Measurements from ENCODE around the gene CYP4A22. TPM values are rescaled to one million over a fixed set of nuclear protein-coding genes. Genes with fewer than 3 reads are reported as not detected.
"Not testable (repeated sequence)": the region's sequence is repeated elsewhere in the genome, so short reads cannot be mapped to it uniquely, and the experiment has no call there.

CYP4A22 gene, protein sequence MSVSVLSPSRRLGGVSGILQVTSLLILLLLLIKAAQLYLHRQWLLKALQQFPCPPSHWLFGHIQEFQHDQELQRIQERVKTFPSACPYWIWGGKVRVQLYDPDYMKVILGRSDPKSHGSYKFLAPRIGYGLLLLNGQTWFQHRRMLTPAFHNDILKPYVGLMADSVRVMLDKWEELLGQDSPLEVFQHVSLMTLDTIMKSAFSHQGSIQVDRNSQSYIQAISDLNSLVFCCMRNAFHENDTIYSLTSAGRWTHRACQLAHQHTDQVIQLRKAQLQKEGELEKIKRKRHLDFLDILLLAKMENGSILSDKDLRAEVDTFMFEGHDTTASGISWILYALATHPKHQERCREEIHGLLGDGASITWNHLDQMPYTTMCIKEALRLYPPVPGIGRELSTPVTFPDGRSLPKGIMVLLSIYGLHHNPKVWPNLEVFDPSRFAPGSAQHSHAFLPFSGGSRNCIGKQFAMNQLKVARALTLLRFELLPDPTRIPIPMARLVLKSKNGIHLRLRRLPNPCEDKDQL
- total RNA-seq (not detected), polyA plus RNA-seq (not detected)

DNA sequence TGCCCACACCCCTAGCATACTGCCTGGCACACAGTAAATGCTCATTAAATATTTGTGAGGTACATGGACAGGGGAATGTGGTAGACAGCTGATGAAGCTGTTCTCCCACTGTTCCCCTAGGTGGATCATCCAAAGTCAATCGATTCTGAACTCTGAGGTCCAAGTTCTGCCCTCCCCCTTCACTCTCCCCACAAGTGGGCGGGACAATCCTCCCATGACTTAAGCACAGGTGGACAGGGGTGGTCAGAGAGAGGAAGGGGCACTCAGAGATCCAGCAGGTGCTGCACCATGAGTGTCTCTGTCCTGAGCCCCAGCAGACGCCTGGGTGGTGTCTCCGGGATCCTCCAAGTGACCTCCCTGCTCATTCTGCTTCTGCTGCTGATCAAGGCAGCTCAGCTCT lies at the start of gene CYP4A22:
Gene CYP4A22 (plus strand): TSS at position 244 of the 400 bp plus-strand sequence. CDS start 45 bp downstream, at position 289.
- H3K36me3 ChIP-seq (ENCODE audit: insufficient read depth, low read length), result no peaks in the 10 kb centered on the region
- peaks cover 0 to 2% (median 0%) of the 10 kb centered on the region in 8 donors for H3K9me3 Mint-ChIP-seq
- no peaks in the 10 kb centered on the region for H3K9me3 ChIP-seq (ENCODE audit: control insufficient read depth in 1 of 2, low read length in 2 of 2)
- H3K27me3 ChIP-seq (ENCODE audit: insufficient read depth, low read length), result no peaks in the 10 kb centered on the region
- no peak for DNase-seq
- H3K27ac Mint-ChIP-seq, result no peak within 1 kb of the TSS
- peaks cover 11 to 16% of the 10 kb centered on the region in 2 donors for H3K27me3 Mint-ChIP-seq
- intact Hi-C loops (cut with micrococcal nuclease), result no loop called here
- H3K4me1 ChIP-seq (ENCODE audit: insufficient read depth, low read length), result no peaks in the 10 kb centered on the region
- H3K27ac ChIP-seq (ENCODE audit: low read depth, low read length), result no peak within 1 kb of the TSS
- CTCF ChIA-PET (ENCODE audit: partially characterized antibody), result no interaction called here
- no peaks in the 10 kb centered on the region for H3K36me3 Mint-ChIP-seq
- POLR2A ChIA-PET (ENCODE audit: partially characterized antibody), result no interaction called here
- H3K4me1 Mint-ChIP-seq, result no peaks in the 10 kb centered on the region
- no peak within 1 kb of the TSS for H3K4me3 Mint-ChIP-seq
- no peak within 1 kb of the TSS for H3K4me3 ChIP-seq (ENCODE audit: low read length in 2 of 2)

DNA sequence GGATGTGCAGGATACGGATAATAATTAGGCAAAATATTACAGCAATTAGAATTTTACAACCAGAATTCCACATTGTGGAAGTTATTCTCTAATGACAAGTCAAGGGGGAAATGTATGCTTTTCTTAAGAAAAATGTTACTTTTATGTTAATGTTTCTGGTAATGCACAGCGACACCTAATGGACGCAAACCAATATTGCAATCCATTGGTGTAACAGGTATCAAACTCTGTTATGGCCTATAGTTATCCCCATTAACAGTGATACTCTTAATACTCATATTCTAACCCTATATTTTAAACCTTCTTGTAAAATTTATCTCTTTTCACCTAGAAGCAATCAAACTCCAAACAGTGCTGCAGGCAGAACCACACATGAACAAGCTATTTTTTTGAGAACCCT lies 47.9 kb upstream of the CYP4A22 start:
- H3K36me3 Mint-ChIP-seq; H3K4me3 ChIP-seq (ENCODE audit: low read length in 2 of 2); H3K9me3 Mint-ChIP-seq; H3K27ac ChIP-seq (ENCODE audit: low read depth, low read length); H3K27me3 ChIP-seq (ENCODE audit: insufficient read depth, low read length); CTCF ChIA-PET (ENCODE audit: partially characterized antibody); POLR2A ChIA-PET (ENCODE audit: partially characterized antibody); intact Hi-C loops (cut with micrococcal nuclease); H3K27me3 Mint-ChIP-seq; H3K4me1 Mint-ChIP-seq; H3K36me3 ChIP-seq (ENCODE audit: insufficient read depth, low read length); H3K27ac Mint-ChIP-seq; H3K4me3 Mint-ChIP-seq; H3K4me1 ChIP-seq (ENCODE audit: insufficient read depth, low read length); H3K9me3 ChIP-seq (ENCODE audit: control insufficient read depth in 1 of 2, low read length in 2 of 2): not testable (repeated sequence)
- DNase-seq, result peak; percentile 6 to 37 (median 11)

DNA sequence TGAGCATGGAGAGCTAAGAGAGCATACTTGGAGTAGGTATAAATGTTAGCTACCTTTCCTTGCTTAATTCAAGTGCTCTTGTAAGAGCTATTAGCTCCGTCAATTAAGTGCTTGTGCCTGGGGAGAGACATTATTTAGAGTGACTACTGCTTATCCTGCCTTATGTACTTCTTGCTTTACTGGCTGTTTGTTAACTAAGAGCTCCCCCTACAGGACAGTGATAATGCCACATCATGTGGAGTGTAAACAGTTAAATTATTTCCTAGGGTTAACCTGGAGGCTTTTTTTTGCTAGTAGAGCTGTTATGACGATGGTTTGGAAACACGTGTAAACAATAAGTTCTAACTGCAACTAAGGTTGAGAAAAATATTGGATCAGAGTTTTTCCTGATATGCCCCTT lies 45.8 kb upstream of the CYP4A22 start:
- intact Hi-C loops (cut with micrococcal nuclease), result not testable (repeated sequence)

DNA sequence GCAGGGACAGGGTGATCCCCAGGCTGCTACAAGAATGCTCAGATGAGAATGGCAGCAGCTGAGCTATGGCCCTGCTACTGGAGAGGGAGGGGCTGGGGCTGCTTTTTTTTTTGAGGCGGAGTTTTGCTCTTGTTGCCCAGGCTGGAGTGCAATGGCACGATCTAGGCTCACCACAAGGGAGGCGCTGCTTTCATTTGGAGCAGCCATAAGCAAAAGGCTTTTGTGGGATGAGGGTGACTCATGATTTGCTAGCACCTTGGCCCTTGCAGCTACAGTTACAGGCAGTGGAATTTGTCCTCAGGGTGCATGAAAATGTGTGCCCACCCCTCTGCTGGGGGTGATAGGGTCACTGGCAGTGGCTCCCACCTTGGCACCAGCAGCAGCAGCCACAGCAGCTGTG lies 32.4 kb upstream of the CYP4A22 start:
- CTCF ChIA-PET (ENCODE audit: partially characterized antibody), result no interaction called here
- H3K27ac Mint-ChIP-seq, result no peak overlapping the region
- no peak overlapping the region for H3K4me3 ChIP-seq (ENCODE audit: low read length in 2 of 2)

More for the DNA sequence above, 45.8 kb upstream of the CYP4A22 start:
- H3K27me3 Mint-ChIP-seq; H3K36me3 Mint-ChIP-seq; H3K36me3 ChIP-seq (ENCODE audit: insufficient read depth, low read length); H3K4me3 Mint-ChIP-seq; H3K4me1 Mint-ChIP-seq; CTCF ChIA-PET (ENCODE audit: partially characterized antibody); H3K27ac Mint-ChIP-seq; H3K27ac ChIP-seq (ENCODE audit: low read depth, low read length); DNase-seq; H3K9me3 ChIP-seq (ENCODE audit: control insufficient read depth in 1 of 2, low read length in 2 of 2); POLR2A ChIA-PET (ENCODE audit: partially characterized antibody); H3K4me3 ChIP-seq (ENCODE audit: low read length in 2 of 2); H3K4me1 ChIP-seq (ENCODE audit: insufficient read depth, low read length); H3K9me3 Mint-ChIP-seq; H3K27me3 ChIP-seq (ENCODE audit: insufficient read depth, low read length): not testable (repeated sequence)

DNA sequence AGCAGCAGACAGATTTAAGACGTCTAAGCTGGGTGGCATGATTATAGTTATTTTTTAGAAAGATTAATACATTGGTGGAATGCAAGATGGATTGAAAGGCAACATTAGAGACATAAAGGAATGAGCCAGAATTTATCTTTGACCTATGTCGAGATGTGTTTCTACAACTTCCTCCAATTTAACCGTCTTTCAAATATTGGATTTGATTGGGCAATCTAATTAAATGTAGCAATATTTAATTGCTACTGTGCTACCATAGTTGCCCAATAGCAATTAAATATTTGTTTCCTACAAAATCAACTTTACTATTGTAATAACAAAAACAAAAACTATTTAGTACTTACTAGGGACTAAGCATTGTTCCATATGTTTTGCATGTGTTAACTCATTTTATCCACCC lies 30.4 kb upstream of the CYP4A22 start:
- peaks cover 0 to 25% (median 20%) of the 10 kb centered on the region in 8 donors for H3K9me3 Mint-ChIP-seq
- CTCF ChIA-PET (ENCODE audit: partially characterized antibody), result no interaction called here
- no peaks in the 10 kb centered on the region for H3K36me3 Mint-ChIP-seq
- H3K4me3 Mint-ChIP-seq, result no peak overlapping the region
- H3K27ac Mint-ChIP-seq, result no peak overlapping the region
- H3K4me1 Mint-ChIP-seq, result no peaks in the 10 kb centered on the region
- Histone ChIP-seq H3K27ac (ENCODE audit: low read depth, low read length) (no peak overlapping the region), H3K9me3 (ENCODE audit: control insufficient read depth in 1 of 2, low read length in 2 of 2) (peaks cover 0 to 3% of the 10 kb centered on the region in 2 donors), H3K27me3 (ENCODE audit: insufficient read depth, low read length) (no peaks in the 10 kb centered on the region), H3K4me3 (ENCODE audit: low read length in 2 of 2) (no peak overlapping the region), H3K36me3 (ENCODE audit: insufficient read depth, low read length) (no peaks in the 10 kb centered on the region), H3K4me1 (ENCODE audit: insufficient read depth, low read length) (no peaks in the 10 kb centered on the region)
- POLR2A ChIA-PET (ENCODE audit: partially characterized antibody), result no interaction called here
- peaks cover 8 to 18% of the 10 kb centered on the region in 2 donors for H3K27me3 Mint-ChIP-seq
- intact Hi-C loops (cut with micrococcal nuclease), result no loop called here
- DNase-seq, result no peak

More for the DNA sequence above, 32.4 kb upstream of the CYP4A22 start:
- H3K9me3 Mint-ChIP-seq, result peaks cover 0 to 26% (median 22%) of the 10 kb centered on the region in 8 donors
- H3K4me3 Mint-ChIP-seq, result no peak overlapping the region
- Histone ChIP-seq H3K36me3 (ENCODE audit: insufficient read depth, low read length) (no peaks in the 10 kb centered on the region), H3K9me3 (ENCODE audit: control insufficient read depth in 1 of 2, low read length in 2 of 2) (peaks cover 0 to 3% of the 10 kb centered on the region in 2 donors), H3K27ac (ENCODE audit: low read depth, low read length) (no peak overlapping the region), H3K4me1 (ENCODE audit: insufficient read depth, low read length) (no peaks in the 10 kb centered on the region), H3K27me3 (ENCODE audit: insufficient read depth, low read length) (no peaks in the 10 kb centered on the region)
- peaks cover 14 to 20% of the 10 kb centered on the region in 2 donors for H3K27me3 Mint-ChIP-seq
- POLR2A ChIA-PET (ENCODE audit: partially characterized antibody), result no interaction called here
- DNase-seq, result no peak
- H3K4me1 Mint-ChIP-seq, result no peaks in the 10 kb centered on the region
- no peaks in the 10 kb centered on the region for H3K36me3 Mint-ChIP-seq
- intact Hi-C loops (cut with micrococcal nuclease), result no loop called here

DNA sequence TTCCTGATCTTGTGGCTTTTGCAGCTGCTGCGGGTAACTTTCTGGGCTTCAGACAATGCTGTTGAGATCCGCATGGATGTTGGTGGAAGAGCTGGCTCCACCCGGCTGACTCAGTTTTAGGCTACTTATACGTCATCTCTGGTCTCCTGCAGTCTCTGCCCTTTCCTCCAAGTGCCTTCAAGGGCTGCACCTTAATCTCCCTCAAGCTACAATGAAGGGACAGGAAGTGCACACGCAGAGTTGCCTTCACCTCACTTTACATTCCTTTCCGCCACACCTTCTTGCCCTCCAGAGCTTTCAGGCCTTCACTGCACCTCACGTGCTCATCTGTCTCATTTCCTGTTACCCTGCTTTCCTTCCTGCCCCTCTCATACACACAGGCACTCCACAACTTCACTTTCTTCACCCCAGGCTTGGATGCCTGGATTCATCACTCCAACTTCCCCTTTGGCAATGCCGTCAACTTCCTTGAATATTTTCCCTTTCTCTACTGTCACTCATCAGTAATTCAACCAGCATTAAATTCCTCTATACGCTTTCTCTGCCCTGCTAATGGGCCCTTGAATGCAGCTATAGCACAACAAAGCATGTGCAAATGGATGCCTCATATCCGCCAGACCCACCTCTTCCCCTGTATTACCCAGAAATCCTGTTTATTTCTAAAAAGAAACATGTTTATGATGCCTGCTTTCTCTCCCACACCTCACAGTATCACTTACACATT lies 29.2 kb upstream of the CYP4A22 start:
- H3K4me3 Mint-ChIP-seq; H3K27ac Mint-ChIP-seq; intact Hi-C loops (cut with micrococcal nuclease): not testable (repeated sequence)

DNA sequence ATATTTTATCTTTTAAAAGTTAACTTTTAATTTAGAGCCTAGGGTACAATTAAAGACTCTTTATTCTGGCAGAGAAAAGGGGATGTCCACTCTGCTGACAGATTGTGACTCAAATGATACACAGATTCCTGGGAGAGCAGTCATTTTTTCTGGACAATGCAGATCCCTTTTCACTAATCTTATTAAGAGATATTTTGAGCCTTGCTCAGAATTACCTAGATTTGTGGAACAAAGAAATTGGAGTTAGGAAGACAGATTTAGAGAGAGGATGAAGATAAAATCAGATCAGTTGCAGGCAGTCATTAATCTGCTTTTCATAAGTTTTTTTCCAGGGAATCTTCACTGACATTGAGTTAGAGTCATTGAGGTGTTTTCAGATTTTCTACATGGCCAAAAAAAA lies 27.8 kb upstream of the CYP4A22 start:
- H3K4me1 Mint-ChIP-seq; H3K4me3 ChIP-seq (ENCODE audit: low read length in 2 of 2); DNase-seq; POLR2A ChIA-PET (ENCODE audit: partially characterized antibody); intact Hi-C loops (cut with micrococcal nuclease); H3K9me3 ChIP-seq (ENCODE audit: control insufficient read depth in 1 of 2, low read length in 2 of 2); H3K36me3 Mint-ChIP-seq; H3K36me3 ChIP-seq (ENCODE audit: insufficient read depth, low read length); CTCF ChIA-PET (ENCODE audit: partially characterized antibody); H3K27me3 ChIP-seq (ENCODE audit: insufficient read depth, low read length); H3K27ac ChIP-seq (ENCODE audit: low read depth, low read length); H3K4me3 Mint-ChIP-seq; H3K27ac Mint-ChIP-seq; H3K4me1 ChIP-seq (ENCODE audit: insufficient read depth, low read length): not testable (repeated sequence)
- H3K9me3 Mint-ChIP-seq, result peaks cover 0 to 14% (median 0%) of the 10 kb centered on the region in 8 donors
- H3K27me3 Mint-ChIP-seq, result peaks cover 6 to 18% of the 10 kb centered on the region in 2 donors

More for the DNA sequence above, 29.2 kb upstream of the CYP4A22 start:
- H3K36me3 Mint-ChIP-seq; H3K27ac ChIP-seq (ENCODE audit: low read depth, low read length); CTCF ChIA-PET (ENCODE audit: partially characterized antibody); H3K4me3 ChIP-seq (ENCODE audit: low read length in 2 of 2); POLR2A ChIA-PET (ENCODE audit: partially characterized antibody); H3K9me3 ChIP-seq (ENCODE audit: control insufficient read depth in 1 of 2, low read length in 2 of 2); H3K4me1 Mint-ChIP-seq; H3K27me3 ChIP-seq (ENCODE audit: insufficient read depth, low read length); H3K36me3 ChIP-seq (ENCODE audit: insufficient read depth, low read length); H3K4me1 ChIP-seq (ENCODE audit: insufficient read depth, low read length): not testable (repeated sequence)
- Mint-ChIP-seq H3K9me3 (peaks cover 0 to 15% (median 9%) of the 10 kb centered on the region in 8 donors), H3K27me3 (peaks cover 6 to 16% of the 10 kb centered on the region in 2 donors)
- DNase-seq, result peak in 1 of 5 donors; percentile 0

Data from CD4-positive, alpha-beta memory T cell (primary cell).